ENCODE results near the gene ASPSCR1. TPM values are rescaled to one million over a fixed set of nuclear protein-coding genes. Genes with fewer than 3 reads are reported as not detected.
A peak's percentile ranks its signal among the peaks of the same experiment; 100 is the strongest.

Gene ASPSCR1
- total RNA-seq, 1 donor from 2014 or later, result 25.5 TPM

GRCh38 chr17:82039695-82040299 is 62.4 kb downstream of the ASPSCR1 start:
- ATAC-seq (no peak), DNase-seq (ENCODE audit: missing footprints) (no peak)
- intact Hi-C loops (cut with DNase I), result loop anchor here (5.0 kb wide), 1 partner anchor 253 kb away; no protein-coding TSS in a partner anchor

- ATAC-seq (no peak), DNase-seq (ENCODE audit: missing footprints) (no peak)
- intact Hi-C loops (cut with DNase I), result no loop called here
These were observed 63.9 kb downstream of the ASPSCR1 start for GRCh38 chr17:82041144-82041814.

- ATAC-seq (no peak), DNase-seq (ENCODE audit: missing footprints) (no peak)
- intact Hi-C loops (cut with DNase I), result no loop called here
These were observed 65.2 kb downstream of the ASPSCR1 start for GRCh38 chr17:82042649-82043048.

- no peak for ATAC-seq
- no peak for DNase-seq (ENCODE audit: missing footprints)
- intact Hi-C loops (cut with DNase I), result no loop called here
These were observed 66.1 kb downstream of the ASPSCR1 start for GRCh38 chr17:82043507-82043906.

GRCh38 chr17:82045936-82046484 is 68.6 kb downstream of the ASPSCR1 start:
- no peak for ATAC-seq
- no peak for DNase-seq (ENCODE audit: missing footprints)
- intact Hi-C loops (cut with DNase I), result no loop called here

GRCh38 chr17:82046903-82047302 is 69.5 kb downstream of the ASPSCR1 start:
- intact Hi-C loops (cut with DNase I), result no loop called here
- DNase-seq (ENCODE audit: missing footprints), result no peak
- ATAC-seq, result no peak

GRCh38 chr17:82047379-82047778 is 70.0 kb downstream of the ASPSCR1 start:
- intact Hi-C loops (cut with DNase I), result no loop called here
- DNase-seq (ENCODE audit: missing footprints) (no peak), ATAC-seq (no peak)

GRCh38 chr17:82047914-82048570 is 70.6 kb downstream of the ASPSCR1 start:
- no peak for DNase-seq (ENCODE audit: missing footprints)
- ATAC-seq, result no peak
- intact Hi-C loops (cut with DNase I), result no loop called here

- intact Hi-C loops (cut with DNase I), result no loop called here
- DNase-seq (ENCODE audit: missing footprints) (no peak), ATAC-seq (no peak)
These were observed 71.1 kb downstream of the ASPSCR1 start for GRCh38 chr17:82048571-82048971.

GRCh38 chr17:82049106-82049505 is 71.7 kb downstream of the ASPSCR1 start:
- intact Hi-C loops (cut with DNase I), result no loop called here
- DNase-seq (ENCODE audit: missing footprints), result no peak
- ATAC-seq, result no peak

- intact Hi-C loops (cut with DNase I), result no loop called here
- DNase-seq (ENCODE audit: missing footprints) (peak; percentile 56), ATAC-seq (no peak)
These were observed 72.1 kb downstream of the ASPSCR1 start for GRCh38 chr17:82049521-82049971.

GRCh38 chr17:82050152-82050760 is 72.8 kb downstream of the ASPSCR1 start:
- DNase-seq (ENCODE audit: missing footprints), result peak; percentile 30
- intact Hi-C loops (cut with DNase I), result no loop called here

GRCh38 chr17:82050761-82051641 is 73.6 kb downstream of the ASPSCR1 start:
- intact Hi-C loops (cut with DNase I), result no loop called here
- DNase-seq (ENCODE audit: missing footprints) (peak; percentile 73), ATAC-seq (peak; percentile 15)

More at GRCh38 chr17:82050152-82050760, 72.8 kb downstream of the ASPSCR1 start:
- no peak for ATAC-seq

GRCh38 chr17:82051776-82052637 is 74.6 kb downstream of the ASPSCR1 start, which contains the start of the genes GPS1 and RFNG:
TSS of gene GPS1 (plus strand) at chr17:82051898. CDS start at chr17:82051932, 34 bp downstream.
TSS of gene RFNG (minus strand) at chr17:82051811. CDS start at chr17:82051766, 45 bp downstream.
- ATAC-seq (peak; percentile 65), DNase-seq (ENCODE audit: missing footprints) (peak; percentile 92)
- intact Hi-C loops (cut with DNase I), result no loop called here

GRCh38 chr17:82052638-82053059 is 75.2 kb downstream of the ASPSCR1 start:
- DNase-seq (ENCODE audit: missing footprints), result no peak
- no peak for ATAC-seq
- intact Hi-C loops (cut with DNase I), result no loop called here

GRCh38 chr17:82053130-82053529 is 75.7 kb downstream of the ASPSCR1 start:
- DNase-seq (ENCODE audit: missing footprints) (peak; percentile 32), ATAC-seq (no peak)
- intact Hi-C loops (cut with DNase I), result no loop called here

- ATAC-seq (no peak), DNase-seq (ENCODE audit: missing footprints) (peak; percentile 48)
- intact Hi-C loops (cut with DNase I), result no loop called here
These were observed 76.3 kb downstream of the ASPSCR1 start for GRCh38 chr17:82053556-82054263.

All from Right ventricle myocardium inferior (tissue), 1 donor.